GM19438 (cell line): ENCODE measurements around the gene UMPS.

Experiments
- ATAC-seq: cut with Tn5 transposase; IDR thresholded peaks from one replicate; pipeline ENCODE4 v1.9.1; 2021; ENCODE audit warnings: low read depth; ENCODE audit not compliant: unreplicated experiment

UMPS gene

DNA sequence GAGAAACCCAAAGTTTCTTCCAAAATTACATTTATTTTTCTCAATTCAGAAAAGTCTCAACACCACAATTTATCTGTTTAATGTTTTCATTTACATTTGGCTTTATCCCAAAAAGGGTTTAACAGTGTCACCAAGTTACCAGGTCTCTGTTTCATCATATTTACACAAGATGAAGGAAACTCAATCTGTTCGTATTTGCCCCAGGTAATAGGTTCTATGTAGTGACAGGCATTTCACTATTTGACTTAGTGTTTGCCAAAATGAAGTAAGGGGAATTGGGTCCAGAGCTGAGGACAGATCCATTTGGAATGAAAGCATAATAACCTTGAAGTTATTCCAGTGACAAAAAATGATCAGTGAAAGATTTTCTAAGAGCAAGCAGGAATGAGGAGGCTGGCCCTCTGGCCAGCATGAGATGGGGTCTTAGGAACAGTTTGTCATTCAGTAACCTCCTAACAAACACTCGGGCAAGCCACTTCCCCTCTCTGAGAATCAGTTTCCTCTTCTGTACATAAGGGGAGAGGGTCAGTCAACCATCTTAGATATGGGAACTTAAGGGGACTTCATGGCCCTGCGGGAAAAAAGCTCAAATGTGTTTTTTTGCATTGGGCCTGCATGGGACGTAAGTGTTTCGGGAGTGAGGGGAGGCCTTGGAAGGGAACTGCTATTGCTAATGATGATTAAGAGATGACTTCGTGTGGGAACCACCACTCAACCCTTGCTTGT, 31.8 kb downstream of the UMPS start:
- no peak for ATAC-seq

DNA sequence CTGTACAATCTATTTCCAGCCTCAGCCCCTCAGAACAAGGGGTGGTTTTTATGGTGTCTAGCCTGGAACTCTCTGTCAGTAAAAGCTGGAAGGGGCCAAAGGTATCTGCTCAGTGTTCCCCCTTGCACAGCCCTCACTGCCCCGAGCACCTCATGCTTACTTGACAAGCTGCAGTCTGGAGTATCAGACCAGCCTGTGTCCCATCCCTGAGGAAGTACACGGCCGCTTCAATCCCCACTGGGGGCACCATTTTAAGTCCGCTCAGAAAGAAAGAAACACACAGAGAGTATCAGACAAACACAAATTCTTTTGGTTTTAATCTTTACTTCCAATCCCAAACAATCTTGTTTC, 32.4 kb downstream of the UMPS start:
- ATAC-seq = no peak

DNA sequence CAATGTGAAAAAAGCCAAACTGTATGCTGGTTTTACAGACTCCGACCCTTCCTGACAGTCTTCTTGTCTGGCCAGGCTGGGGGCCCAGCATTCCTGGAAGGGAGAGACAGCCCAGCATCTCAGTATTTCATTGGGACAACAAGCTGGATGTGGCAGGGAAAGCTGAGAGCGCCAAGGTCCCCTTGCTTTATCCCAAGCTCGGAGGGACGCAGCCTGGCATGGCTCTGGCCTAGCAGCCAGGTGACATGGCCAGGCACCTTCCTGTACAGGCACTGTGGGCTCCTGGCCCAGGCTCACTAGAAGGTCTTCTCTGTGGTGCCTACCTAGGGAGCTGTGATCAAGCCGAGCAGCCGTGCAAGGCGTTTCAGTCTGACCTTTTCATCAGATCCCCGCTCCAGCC, 33.0 kb downstream of the UMPS start:
- ATAC-seq = no peak

DNA sequence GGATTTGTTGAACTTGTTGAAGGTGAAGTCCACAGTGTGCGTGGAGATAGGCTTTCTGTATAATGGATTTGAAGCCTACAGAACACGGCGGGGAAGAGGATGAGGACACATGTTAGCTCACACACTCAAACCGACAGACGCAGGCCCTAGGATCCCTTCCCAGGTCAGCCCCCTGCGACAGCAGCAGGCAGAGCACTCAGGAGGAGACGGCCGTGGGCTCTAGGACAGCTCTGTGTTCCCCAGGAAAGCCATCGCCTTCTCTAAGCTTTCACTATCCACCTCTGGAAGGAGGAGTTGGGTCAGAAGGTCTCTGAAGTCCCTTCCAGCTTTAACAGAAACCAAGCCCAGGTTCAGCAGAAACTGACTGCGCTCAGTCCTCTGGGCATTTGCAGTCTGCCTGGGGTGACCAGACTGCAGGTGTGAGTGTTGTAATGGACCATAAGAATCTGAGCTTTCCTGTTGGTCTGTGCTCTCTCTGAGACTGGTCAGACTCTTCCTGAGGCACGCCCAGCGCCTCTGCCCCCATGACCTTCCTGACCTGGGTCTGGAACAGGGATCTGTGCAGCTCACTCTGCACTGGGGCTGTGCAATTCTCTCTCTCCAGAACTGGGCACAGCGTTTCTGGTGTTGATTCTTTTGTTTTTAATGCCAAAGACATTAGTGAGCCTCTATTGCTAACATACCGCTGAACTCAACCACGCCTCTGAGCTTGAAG, 33.5 kb downstream of the UMPS start:
- no peak for ATAC-seq

DNA sequence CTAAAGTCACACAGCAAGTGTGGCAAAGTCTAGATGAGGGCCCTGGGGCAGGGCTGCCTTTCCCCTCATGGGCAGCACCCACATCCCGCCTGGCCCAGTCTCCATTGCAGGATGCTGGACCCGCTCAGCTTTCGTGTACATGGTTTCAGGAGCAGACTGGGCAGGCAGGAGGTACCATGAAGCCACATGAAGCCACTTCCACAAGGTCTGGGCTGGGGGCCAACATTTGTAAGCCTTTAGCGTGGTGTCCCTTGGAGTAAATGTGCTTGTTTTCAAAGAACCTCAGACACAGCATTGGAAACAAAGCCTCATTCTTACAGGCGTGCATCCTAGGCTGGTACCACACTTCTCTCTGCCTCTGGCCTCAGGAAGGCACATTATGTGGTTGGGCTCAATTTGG, 34.5 kb downstream of the UMPS start:
- no peak for ATAC-seq

DNA sequence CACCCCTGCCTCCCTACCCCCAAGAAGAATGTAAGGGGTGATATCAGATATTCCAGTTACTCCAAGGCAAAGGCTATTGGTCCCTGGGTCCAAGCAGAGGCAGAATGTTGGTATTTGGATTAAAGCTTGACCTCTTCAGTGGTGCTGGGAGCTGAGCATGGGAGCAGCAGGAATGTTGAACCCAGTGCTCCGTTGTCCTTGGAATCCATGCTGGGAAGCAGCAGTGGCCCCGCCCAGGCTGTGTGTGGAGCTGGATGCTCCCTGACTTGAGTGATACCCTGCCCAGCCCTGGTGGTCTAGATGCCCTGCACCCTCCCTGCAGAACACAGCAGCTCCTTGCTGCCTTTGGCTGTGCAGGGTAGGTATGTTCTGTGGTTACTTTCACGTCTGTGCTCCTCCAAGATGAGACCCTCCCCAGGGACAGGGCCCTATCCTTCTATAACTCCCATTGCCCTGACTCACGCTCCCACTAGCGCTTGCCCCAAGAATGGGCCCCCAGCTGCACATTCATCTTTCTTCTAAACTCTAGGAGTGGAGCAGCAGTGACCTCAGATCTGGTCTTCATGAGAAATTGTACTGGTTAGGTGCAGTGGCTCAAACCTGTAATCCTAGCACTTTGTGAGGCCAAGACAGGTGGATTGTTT, 35.1 kb downstream of the UMPS start:
- ATAC-seq = no peak

DNA sequence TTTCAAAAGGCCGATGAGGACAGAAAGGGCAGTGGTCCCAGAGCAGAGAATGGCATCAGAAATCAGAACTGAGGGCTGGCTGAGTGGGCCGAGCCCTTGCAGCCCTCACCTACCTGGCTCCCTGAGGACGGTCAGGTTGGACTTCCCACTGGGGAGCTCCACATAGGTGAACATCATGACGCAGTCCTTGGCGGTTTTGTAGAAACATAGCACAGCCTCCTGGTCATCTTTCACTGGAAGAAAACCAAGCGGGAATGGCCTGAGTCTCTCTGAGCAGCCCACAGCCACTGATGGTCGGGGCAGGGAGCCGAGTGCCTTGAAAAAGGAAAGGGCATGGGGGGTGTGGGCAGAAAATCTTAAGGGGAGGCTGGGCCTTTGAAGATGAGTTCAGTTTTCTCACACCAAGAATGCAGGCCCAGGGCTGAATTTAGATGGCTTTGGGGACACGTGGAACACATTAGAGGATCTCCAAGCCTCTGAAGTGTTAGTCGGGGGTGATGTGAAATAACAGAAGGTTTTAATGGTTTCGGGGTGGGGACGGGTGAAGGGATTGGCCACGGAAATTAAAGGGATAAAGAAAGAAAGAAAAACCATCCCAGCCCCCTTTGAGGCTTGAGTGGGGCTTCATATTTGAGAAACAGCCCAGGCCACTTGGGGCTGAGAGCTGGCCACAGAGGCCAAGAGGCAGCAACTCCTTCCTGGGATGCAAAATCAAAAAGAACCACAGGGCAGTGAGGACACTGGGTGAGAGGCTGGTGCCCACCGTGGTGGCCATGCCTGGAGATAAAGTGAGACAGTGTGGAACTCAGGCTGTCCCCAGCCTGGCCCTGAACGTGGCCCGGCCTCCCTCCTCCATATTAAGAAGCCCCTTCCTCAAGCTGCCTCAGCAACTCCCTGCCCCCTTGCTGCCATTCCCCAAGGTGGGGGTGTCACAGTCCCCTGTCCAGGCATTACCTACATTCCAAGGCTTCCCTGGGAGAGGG, 36.2 kb downstream of the UMPS start:
- no peak for ATAC-seq

DNA sequence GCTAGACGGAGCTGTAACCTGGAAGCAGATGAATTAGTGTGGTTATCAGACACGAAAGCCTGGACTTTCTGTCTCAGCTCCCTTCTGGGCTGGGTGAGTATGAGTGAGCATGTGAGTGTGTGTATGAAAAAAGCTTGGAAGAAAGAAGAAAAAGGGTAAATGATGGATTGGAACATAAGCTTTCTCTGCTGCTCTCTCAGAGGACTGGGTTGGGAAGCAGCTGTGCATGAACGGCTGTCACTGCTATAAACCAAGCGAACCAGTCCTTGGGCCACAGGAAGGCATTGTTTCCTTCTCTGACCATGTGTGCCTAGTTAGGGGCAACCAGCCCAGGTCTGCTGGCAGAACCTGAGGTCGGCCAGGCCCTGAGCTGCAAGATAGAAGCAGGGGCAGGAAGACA, 37.0 kb downstream of the UMPS start:
- ATAC-seq = no peak

DNA sequence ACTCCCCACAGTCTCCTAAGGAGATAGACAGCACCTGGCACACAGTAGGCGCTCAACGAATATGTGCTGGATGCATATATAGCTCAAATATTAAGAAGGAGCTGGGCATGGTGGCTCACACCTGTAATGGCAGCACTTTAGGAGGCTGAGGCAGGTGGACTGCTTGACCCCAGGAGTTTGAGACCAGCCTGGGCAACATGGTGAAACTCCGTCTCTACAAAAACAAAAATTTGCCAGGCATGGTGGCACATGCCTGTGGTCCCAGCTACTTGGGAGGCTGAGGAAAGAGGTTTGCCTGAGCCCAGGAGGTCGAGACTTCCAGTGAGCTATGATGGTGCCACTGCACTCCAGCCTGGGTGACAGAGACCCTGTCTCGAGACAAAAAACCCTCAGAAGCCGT, 37.4 kb downstream of the UMPS start:
- no peak for ATAC-seq

DNA sequence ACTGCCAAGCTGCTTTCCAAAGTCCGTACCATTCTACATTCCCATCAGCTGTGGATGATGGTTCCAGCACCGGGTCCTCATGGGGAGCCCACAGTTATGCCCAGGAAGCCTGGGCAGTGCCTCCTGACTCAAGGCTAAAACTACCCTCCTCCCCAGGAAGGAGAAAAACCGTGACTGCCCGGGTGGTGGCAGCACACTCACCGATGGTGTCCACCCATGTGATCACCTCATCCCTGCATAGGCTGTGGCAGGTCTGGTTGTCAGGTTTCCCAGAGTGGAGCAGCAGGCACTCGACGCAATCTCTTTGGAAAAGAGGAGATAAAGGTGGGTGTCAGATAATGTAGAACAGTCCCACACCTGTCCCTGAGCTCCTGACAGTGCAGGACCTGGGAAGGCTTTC, 38.6 kb downstream of the UMPS start:
- no peak for ATAC-seq

DNA sequence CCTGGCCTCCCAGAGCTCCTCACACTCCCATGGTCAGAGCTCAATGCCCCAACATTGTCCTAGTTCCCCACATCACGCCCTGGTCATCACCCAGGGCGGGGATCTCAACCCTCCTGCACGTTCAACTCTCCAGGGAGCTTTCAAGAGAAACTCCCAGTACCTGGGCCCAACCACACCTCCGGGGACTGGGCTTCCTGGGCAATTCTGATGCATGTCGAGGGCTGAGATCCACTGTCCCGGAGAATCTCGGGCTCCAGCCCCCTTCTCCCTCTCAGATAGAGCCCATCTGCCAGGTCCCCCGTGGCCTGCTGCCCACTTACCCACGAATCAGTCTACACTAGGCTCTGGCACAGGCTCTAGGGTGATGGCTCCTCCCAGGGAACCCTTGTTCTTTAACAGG, 39.2 kb downstream of the UMPS start:
- ATAC-seq = no peak

DNA sequence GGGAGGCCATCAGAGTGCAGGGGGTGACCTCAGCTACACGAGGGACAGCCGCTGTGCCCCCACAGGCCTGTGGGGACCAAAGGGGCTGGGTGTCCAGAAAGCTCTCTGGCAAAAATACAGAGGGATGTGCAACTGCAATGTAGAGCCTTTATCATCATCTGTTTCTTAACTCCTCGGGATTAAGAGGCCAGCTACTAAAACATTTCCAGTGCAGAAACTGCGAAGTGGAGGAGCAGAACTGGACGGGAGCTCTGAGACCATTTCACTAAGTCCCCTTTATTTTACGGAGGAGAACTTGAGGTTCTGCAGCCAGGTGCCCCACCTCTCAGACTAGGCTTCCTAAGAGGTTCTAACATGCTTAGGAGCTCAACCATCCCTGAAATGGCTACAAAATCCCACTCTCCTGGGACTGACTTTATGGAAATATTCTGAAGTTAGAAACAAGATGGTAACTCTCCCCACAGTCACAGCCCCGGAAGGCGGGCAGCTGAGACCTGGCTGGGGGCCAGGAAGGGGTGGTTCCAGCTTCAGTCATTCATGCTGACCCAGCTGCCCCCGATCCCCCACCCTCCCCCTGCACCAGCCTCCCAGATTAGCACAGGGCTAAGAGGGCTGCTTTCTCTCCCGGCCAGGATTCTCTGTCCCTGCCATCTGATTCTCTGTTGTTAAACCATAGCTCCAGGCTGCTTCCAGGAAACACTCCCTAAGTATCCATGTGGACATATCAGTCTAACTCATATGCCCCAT, 40.3 kb downstream of the UMPS start:
- ATAC-seq = no peak

DNA sequence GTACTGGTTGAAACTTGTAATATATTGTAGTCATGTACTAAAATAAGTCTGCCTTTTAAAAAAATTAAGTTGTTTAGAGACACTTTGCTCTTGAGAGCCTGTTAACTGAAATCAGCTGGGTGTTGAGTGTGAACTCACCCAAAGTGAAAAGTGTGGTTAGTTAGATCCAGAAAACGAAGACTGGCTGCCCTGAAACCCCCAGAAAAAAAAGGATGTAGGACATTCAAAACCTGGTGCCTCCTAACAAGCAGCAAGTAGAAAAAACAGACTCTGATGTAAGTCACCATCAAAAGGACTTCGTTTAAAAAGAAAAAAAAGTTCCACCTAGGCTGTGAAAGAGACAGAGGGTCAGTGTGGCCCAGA, 40.8 kb downstream of the UMPS start:
- no peak for ATAC-seq

DNA sequence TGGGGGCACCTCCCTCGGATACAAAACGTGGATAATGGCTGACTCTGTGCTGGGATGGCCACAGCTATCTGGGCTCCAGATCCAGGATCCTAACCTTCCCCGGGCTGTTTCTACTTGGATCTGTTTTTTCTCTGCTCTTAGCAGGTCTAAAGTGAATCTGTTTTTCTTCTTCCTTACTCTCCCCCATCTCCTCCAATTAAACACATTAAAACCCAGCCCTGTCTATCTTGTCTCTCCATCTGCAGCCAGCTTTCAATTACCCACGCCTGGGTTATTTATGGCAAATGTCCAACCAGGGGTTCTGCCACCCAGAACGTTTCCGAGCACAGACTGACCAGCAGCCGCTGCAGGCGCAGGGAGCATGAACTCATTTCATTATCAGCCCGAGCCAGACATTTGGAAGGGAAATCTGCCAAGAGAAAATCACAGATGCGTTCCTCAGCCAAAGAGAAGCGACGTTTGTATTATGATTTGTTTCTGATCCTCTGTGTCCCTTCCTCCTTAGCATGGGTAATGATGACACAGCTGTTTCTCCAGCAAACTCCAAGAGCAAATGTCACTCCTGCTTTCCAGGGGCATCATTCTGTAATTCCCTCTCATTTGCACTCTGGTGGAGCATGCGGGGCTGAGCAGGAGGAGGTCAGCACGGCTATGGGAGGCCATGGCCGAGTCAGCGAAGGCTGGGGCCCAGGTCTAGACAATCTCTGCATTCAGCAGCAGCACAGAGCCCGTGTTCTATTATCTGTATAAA, 42.0 kb downstream of the UMPS start:
- ATAC-seq = no peak

DNA sequence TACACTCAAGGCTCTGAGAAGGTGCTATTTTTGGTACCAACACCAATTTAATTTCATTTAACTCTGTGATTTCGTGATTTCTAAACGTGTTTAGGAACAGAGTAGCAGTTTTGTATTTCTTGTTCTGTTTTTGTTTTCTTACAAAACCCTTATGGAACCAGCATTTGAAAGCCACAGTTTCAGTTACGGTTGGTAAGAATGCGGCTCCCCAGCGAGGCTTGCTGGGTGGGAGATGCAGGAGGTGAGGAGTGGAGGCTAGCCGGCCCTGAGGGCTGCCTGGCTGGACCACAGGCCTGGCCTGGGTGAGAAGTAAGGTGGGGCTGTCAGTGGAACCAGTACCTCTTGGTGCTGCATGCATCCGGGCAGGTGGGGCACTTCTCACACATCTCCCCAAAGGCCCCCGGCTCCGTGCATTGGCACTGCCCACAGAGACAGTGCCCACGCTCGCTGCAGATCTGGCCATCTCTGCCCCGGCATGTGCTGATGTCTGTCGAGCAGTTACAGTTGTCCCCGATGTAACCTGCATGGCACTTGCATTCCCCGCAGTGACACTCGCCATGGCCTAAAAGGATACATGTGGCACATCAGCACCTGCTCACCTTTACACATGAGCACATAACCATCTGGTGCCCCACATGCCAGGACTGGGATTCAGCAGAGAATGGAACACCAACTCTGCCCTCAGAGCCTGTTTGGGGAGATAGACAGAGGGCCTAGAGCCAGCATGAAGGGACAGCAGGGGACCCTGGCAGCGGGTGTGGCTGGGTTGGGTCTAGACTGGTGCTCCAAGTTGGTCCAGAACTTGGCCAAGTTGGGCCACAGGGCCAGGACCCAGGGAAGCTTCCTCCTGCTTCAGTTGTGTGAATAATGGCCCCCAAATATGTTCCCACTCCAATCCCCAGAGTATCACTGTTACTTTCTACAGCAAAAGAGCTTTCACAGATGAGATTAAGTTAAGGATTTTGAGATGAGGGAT, 43.4 kb downstream of the UMPS start:
- ATAC-seq = no peak

DNA sequence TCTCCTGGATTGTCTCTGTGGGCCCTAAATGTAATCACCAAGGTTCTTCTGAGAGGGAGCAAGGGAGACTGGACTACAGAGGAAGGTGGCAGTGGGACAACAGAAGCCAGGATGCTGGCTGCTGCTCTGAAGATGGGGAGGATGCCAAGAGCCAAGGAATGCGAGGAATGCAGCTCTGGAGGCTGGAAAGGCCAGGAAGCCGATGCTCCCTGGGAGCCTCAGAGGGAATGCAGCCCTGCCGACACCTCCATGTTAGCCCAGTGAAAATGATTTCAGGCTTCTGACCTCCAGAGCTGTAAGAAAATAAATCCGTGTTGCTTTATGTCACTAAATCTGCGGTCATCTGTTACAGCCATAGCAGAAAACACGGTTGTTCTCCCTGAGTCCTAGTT, 44.1 kb downstream of the UMPS start:
- ATAC-seq = no peak

DNA sequence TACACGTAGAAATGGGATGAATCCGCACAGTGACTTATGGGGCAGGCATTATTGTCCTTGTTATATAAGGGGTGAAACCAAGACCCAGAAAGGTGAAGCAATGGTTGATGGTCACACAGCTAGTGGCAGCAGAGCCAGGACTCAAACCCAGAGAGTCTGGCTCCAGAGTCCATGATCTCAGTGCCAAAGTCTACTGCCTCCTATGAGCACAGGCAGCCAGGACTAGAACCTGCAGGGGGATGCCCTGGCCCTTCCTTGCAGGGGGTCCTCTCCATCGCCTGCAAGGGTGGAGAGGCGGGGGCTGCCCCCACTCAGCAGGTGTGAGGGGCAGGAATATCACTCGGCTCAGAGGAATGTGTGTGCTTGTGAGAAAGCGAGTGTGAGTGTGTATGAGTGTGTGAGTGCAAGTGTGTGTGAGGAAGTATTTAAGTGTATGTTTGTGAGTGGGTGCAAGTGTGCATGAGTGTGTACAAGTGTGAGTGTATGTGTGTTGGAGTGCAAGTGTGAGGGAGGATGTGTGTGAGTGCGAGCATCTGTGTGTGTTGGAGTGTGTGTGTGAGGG, 44.7 kb downstream of the UMPS start:
- no peak for ATAC-seq

DNA sequence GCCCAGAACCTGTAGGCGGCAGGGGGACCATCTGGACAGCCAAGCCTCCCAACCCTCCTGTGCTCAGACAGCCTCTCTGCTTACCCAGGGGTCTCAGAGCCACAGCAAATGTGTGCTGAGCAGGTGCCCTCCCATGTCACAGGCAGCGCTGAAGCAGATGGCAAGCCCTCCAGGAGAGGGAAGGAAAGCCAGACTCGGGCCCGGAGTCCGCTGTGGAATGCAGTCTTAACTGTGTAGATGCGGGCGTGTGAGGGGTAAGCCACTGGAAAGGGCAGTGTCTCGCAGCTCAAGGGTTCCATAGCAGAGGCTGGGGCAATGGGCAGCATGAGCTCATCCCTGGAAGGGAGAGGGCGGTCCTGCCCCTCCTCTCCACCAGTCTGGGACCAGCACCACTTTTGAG, 45.6 kb downstream of the UMPS start:
- no peak for ATAC-seq
